Inferior parietal cortex (tissue), 1 donor: ENCODE results near the gene IL17D.
"Not testable (repeated sequence)": the region's sequence is repeated elsewhere in the genome, so short reads cannot be mapped to it uniquely, and the experiment has no call there.

Source experiments
- DNase-seq: peaks from one replicate; pipeline ENCODE4 v3.0.0-alpha.2; 2016; ENCODE audit errors: extremely low spot score

The IL17D gene

GRCh38 chr13:20719783-20720182 is 16.3 kb downstream of the IL17D start:
- DNase-seq, result no peak

- DNase-seq, result no peak
These were observed 17.0 kb downstream of the IL17D start for GRCh38 chr13:20720499-20720898.

DNA sequence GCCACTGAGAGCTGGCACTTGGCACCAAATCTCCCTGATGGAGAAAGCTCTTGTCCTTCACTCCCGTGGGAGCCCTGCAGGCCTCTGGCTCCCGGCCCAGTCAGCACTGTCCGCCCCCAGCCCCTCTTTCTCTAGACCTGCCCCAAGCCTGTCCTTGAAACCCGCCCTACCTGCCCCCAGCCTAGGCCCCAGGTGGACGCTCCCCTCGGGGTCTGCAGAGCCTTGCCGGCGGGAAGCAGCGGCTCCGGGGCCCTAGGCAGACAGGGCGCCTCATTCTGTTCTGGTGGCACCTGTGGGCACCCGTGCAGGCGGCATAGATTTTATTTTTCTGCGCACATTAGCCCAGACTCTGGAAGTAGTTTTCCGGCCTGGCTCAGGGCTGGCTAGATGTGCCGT is 17.6 kb downstream of the IL17D start:
- no peak for DNase-seq

GRCh38 chr13:20721454-20722357 is 18.2 kb downstream of the IL17D start:
- no peak for DNase-seq

DNA sequence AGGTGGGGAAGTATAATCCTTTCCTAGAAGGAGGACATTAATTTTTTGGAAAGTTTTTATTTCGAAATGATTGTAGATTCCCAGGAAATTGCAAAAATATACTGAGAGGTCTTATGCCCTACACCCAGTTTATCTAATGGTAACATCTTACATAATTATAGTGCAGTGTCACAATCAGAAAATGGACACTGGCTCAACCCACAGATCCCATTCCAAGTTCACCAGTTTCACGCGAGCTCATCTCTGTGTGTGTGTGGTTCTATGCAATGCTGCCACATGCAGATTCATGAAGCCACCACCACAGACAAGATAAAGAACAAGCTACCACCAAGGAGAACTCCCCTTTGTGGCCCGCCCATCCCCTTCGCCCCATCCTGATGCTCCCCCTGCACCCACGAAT is 24.4 kb downstream of the IL17D start:
- no peak for DNase-seq

- no peak for DNase-seq
These were observed 25.2 kb downstream of the IL17D start for GRCh38 chr13:20728579-20729311.

DNA sequence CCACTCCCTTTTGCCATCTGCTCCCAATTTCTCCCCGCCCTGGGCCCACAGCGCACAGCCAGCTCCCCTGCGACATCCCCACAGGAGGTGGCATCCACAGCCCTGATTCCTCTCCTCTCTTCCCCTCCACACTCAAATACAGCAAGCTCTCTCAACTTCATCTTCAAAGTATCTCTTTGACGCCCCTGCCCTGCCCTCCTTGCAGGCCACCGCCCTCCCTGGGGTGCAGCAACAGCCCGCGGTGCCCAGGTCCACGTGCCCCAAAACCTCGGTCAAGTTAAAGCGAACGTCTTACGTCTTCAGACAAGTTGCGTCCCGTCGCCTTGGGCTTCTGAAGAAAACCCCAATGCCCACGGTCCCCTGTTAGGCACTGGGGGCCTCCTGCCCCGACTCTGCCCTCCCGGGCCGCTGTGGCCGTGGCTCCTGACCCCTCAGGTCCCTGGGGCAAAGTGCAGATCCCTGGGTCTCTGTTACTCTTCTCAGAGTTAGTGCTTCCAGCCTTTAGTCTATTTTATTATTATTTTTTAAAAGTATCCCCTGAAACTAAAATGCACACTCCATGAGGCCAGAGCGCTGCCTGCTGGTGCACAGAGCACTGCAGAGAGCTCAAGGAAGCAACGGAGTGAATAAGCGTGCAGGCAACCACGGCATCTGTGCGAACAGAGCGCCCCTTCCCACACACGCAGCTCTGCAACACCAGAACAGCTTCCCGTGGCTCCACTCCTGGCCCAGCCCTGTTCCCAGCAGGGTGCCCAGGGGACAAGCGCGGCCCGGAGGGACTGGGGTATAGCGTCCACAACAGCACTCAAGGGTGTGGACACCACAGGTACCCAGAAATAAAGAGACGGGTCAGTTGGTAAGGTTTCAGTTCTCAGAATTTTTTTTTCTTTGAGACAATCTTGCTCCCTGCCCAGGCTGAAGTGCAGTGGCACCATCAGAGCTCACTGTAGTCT is 26.4 kb downstream of the IL17D start:
- DNase-seq, result no peak

DNA sequence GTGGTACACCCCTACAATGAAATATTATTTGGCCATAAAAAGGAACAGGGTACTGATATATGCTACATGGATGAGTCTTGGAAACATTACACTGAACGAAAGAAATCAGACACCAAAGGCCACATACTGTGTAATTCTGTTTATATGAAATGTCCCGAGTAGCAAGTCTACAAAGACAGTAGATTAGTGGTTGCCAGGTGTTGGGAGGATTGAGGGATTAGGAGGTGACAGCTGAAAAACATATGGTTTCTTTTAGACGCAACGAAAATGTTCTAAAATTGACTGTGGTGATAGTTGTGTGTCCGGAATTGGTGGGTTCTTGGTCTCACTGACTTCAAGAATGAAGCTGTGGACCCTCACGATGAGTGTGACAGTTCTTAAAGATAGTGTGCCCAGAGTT is 35.1 kb downstream of the IL17D start:
- no peak for DNase-seq

DNA sequence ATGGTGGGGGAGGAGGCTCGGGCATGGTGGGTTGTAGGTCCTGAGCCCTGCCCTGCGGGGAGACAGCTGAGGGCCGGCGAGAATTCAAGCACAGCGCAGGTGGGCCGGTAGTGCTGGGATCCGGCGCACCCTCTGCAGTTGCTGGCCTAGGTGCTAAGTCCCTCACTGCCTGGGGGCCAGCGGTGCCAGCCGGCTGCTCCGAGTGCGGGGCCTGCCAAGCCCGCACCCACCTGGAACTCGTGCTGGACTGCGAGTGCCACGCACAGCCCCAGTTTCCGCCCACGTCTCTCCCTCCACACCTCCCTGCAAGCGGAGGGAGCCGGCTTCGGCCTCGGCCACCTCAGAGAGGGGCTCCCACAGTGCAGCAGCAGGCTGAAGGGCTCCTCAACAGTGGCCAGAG is 36.5 kb downstream of the IL17D start:
- DNase-seq, result no peak

GRCh38 chr13:20743830-20744404 is 40.4 kb downstream of the IL17D start:
- DNase-seq, result not testable (repeated sequence)

DNA sequence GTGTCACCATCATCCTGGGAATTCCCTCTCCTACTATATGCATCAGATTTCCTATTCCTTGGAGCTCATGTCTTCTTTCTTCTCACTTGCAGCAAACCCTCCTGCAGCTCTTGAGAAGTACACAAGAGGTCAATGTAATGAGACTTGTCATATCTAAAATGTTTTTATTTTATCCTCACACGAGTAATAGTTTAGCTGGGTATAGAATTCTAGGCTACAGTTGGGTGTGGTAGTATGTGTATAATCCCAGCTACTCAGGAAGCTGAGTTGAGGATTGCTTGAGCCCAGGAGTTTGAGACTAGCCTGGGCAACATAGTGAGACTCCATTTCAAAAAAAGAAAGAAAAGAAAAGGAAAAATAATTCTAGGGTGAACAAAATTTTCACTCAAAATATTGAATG is 45.9 kb downstream of the IL17D start:
- DNase-seq, result no peak

DNA sequence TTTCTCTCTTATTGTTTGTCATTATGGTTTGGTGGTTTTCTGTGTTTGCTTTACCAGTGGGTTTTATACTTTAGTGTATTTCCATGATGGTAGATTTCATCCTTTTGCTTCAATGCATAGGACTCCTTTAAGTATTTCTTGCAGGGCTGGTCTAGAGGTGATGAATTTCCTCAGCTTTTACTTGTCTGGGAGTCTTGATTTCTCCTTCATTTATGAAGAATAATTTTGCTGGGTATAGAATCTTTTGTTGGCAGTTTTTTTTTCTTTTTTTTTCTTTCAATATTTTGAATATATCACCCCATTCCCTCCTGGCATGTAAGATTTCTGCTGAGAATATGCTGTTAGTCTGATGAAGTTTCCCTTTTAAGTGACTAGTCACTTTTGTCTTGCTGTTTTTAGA is 50.5 kb downstream of the IL17D start:
- DNase-seq, result no peak

GRCh38 chr13:20760872-20761271 is 57.4 kb downstream of the IL17D start:
- no peak for DNase-seq

GRCh38 chr13:20767309-20767943 is 63.9 kb downstream of the IL17D start:
- DNase-seq, result no peak

DNA sequence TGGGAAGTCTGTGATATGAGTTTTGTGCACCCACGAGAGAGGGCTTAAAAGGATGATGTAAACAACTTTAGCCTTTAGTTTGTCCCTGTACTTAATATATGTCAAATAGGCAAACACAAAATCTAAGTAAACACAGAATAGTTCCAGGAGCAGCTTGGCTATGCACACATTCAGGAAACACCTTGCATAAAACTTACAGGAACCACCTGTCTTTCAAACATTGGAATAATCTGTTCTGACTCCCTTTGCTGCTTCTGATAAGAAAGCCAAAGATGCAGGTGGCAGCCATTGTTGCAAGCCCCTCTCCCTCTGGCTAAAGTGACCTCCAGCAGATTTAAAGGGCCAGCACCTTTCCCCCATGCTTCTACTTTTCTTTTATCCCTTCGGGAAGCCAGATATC is 65.6 kb downstream of the IL17D start:
- no peak for DNase-seq

GRCh38 chr13:20769834-20770233 is 66.3 kb downstream of the IL17D start:
- DNase-seq, result no peak
